Stimulated activated CD8-positive, alpha-beta memory T cell treated with anti-CD3 and anti-CD28 coated beads, Interleukin-15, amount 100 ng/mL, for 4 hours (primary cell): ENCODE data around the gene HOXC11.

Experiments used
- DNase-seq, 2 donors: peaks; one replicate each; pipeline ENCODE4 v3.0.0-alpha.2; 2020; ENCODE audit warnings: low read depth in 2 of 2

The HOXC11 gene

DNA sequence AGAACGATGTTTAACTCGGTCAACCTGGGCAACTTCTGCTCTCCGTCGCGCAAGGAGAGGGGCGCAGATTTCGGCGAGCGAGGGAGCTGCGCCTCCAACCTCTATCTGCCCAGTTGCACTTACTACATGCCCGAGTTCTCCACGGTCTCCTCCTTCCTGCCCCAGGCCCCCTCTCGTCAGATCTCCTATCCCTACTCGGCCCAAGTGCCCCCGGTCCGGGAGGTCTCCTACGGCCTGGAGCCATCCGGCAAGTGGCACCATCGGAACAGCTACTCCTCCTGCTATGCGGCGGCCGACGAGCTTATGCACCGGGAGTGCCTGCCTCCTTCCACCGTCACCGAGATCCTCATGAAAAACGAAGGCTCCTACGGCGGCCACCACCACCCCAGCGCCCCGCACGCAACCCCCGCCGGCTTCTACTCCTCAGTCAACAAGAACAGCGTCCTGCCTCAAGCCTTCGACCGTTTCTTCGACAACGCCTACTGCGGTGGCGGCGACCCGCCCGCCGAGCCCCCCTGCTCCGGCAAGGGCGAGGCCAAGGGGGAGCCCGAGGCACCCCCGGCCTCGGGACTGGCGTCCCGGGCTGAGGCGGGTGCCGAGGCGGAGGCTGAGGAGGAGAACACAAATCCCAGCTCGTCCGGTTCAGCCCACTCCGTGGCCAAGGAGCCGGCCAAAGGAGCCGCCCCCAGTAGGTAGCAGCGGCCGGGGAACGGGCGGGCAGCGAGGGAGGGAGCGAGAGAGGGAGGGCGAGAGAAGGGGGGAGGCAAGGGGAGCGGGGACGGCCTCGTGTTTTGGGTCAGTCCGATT lies 513 bp downstream of the HOXC11 start:
- no peak for DNase-seq

- DNase-seq, result no peak
These were observed 1.4 kb downstream of the HOXC11 start, which contains the start of gene HOTAIR for GRCh38 chr12:53974084-53975063. HOTAIR (minus strand) TSS chr12:53974954.

- no peak for DNase-seq
These were observed 2.1 kb downstream of the HOXC11 start for GRCh38 chr12:53975064-53975471.

- DNase-seq, result no peak
These were observed 2.7 kb downstream of the HOXC11 start for GRCh38 chr12:53975479-53976152.

- DNase-seq, result no peak
These were observed 3.4 kb downstream of the HOXC11 start for GRCh38 chr12:53976172-53976822.

GRCh38 chr12:53976823-53977595 lies 4.1 kb downstream of the HOXC11 start:
- no peak for DNase-seq

DNA sequence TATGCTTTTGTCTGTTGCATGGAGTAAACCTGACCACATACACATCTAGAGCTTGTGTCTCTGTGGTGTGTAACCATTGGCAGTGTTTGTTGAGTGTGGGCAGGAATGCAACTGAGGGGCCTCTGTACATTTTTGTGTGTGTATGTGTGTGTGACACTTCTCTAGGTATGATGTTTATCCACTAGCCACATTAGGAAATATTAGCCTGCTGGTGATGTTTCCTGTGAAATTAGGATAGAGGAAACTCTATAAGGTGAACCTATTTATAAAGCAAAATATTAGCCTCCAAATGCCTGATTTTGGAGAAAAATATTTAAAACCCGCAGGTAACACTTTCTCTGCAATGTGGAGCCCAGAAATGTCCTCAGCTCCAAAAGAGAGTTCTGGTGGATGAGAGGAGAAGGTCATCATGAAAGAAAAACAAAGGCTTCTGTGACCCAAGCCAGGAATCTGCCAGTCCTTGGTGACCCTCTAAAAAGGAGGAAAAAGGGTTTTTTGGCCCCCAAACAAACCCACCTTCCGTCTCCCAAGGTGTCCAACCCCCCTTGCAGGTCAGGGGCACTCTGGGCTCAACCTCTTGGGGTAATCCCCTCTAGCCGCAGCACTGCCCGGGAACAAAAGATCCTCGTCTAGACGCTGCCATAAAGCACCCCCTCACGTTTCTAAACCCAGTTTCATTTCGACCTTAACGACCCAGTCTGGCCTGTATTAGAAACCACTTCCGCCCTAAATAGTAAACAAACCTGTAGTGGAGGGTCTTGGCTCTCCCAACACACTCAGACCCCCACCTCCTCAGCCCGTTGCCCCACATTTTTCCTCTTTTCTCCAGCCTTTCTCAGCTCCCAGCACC lies 4.9 kb downstream of the HOXC11 start:
- DNase-seq, result no peak

DNA sequence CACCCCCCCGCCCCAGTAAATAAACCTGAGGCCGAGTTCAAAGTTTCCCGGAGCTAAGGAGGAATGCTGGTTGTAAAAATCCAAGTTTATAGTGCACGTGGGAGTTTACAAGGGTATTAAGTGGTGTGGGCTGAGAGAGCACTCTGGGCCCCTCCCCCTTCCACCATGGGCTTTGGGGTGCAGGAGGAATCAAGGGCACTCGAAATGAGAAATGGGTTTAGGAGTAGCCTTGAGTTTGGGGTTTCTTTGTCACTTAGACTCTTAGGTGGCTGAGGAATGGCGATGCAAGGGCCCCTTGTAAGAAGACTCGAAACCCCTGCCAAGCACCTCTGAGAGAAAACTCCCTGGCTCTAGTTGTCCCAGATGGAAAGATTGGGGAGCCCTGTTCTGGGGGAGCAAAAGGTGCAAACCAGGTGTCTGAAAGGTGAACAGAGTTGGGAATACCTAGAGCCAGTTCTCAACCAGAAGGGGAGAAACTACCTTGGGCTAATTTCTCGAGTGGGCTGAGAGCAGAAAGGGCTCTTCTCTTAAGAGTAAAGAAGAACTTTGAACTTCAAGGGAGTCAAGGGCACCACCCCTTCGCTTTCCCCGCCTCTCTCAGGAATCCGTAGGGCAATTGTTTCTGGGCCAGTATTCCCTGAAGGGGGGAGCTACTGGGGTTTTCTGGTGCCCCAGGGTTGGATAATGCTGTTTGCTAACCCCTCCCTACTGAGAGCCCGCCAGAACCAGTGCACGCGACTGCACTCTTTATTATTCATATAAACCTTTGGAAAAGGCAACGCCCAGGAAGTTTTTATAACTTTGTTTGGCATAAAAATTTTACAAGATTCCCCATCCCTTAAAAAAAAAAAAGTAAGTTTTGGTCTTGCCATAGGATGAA lies 5.8 kb downstream of the HOXC11 start:
- DNase-seq, result no peak

- DNase-seq, result no peak
These were observed 7.3 kb downstream of the HOXC11 start for GRCh38 chr12:53980104-53980801.

DNA sequence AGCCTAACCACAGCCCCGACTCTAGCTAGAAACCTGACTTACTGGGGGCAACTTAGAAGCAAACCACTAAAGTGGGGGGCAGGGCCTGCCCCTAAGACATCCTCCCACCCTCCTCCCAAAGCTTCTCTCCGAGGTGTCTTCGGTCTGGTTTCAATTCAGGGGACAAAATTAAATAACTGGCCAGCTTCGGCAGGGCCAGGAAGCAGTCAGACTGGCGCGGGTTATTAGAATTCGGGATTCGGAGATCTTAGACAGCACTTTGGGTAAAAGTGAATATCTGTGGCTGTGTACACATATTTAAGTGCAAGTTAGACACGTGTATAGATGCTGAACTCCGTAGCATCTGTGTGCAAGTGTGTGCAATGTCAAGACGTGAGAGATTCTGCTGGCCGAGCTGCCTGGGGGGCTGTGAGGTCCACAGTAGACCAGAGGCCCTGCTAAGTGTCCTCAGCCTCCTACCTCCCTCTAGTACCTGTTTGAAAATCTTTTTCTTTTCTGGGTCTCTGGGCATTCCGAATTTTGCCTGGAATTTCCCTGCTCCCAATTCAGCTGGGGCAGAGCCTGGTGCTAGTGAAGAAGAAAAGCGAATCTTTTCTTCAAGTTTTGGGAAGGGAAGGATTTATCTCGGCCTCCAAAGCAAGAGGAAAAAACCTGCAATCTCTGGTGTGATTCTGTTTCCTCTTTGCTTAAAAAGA lies 8.0 kb downstream of the HOXC11 start:
- DNase-seq, result no peak

- no peak for DNase-seq
These were observed 9.0 kb downstream of the HOXC11 start for GRCh38 chr12:53981634-53982565.

- DNase-seq, result no peak
These were observed 10.0 kb downstream of the HOXC11 start for GRCh38 chr12:53982648-53983567.

DNA sequence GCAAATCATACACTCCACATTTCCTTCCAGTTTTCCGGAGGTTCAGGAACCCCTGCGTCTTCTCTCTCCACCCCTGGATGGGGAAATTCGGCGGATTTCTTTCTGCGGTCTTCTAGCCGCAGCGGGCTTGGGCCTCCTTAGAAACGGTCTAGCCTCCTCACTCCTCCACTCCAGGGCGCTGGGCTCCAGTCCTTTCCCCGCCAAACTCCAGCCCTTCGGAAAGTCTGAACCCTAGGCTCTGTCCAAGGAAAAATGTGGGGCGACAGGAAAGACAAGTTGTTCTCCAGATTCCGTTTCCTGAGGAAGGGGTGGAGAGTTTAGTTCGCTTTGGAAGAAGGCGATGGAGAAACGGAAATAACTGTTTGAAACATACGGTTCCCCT lies 10.6 kb downstream of the HOXC11 start:
- DNase-seq, result no peak

DNA sequence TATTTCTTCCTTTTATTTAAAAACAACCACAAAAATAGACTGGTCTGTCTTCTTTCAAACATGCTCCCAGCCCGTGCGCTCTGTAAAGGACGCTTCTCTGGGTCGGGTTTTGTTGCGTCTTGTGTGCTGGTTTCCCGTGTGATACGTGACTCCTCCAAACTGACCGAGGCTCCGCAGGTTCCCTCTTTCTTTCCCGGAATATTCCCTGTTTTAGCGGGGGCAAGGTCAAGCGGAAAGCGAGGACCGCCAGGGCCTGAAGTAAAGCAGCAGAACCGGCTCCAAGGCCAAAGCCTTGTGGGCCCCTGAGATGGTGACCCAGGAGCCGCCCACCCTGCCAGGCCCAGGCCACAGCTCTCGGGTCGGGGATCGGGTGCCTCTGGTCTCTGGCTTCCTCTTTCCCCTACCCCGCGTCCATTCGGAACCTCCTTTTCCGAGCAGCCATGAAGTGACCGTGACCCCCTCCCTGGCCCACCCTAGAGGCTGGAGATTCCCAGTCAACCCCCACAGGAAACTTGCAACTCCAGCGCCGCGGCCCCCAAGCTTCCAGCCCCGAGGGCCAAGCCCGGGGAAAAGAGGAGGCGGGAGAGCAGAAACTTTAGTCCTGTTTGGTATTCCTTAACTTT lies 11.1 kb downstream of the HOXC11 start:
- DNase-seq, result no peak
